ENCODE data around the gene GPR68.

- TF ChIP-seq POLR2AphosphoS5 (IDR thresholded peaks at IDR 0.05) = no peak
- TF ChIP-seq, protein P1, sequence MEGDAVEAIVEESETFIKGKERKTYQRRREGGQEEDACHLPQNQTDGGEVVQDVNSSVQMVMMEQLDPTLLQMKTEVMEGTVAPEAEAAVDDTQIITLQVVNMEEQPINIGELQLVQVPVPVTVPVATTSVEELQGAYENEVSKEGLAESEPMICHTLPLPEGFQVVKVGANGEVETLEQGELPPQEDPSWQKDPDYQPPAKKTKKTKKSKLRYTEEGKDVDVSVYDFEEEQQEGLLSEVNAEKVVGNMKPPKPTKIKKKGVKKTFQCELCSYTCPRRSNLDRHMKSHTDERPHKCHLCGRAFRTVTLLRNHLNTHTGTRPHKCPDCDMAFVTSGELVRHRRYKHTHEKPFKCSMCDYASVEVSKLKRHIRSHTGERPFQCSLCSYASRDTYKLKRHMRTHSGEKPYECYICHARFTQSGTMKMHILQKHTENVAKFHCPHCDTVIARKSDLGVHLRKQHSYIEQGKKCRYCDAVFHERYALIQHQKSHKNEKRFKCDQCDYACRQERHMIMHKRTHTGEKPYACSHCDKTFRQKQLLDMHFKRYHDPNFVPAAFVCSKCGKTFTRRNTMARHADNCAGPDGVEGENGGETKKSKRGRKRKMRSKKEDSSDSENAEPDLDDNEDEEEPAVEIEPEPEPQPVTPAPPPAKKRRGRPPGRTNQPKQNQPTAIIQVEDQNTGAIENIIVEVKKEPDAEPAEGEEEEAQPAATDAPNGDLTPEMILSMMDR (IDR thresholded peaks at IDR 0.05) = no peak
- no peak for TF ChIP-seq POLR2A (IDR thresholded peaks at IDR 0.05)
- TF ChIP-seq EP300 (IDR thresholded peaks at IDR 0.05) = no peak
These were observed 525 bp upstream of the GPR68 start for GRCh38 chr14:91245029-91245428.

Measured in suprapubic skin (tissue), 4 donors.